Subcutaneous abdominal adipose tissue (tissue), 5 donors: ENCODE data around the gene HMOX2.

ENCODE experiments used
- H3K27ac ChIP-seq: one replicate; pipeline ENCODE4 v1.7.0; 2013; ENCODE audit warnings: low read depth, mild to moderate bottlenecking, inconsistent platforms, low read length, moderate library complexity
- H3K27me3 ChIP-seq, 5 donors: one replicate each; pipeline ENCODE4 v1.7.0; 2013; ENCODE audit warnings: low read length in 5 of 5, inconsistent platforms in 1 of 5; ENCODE audit not compliant: control insufficient read depth in 5 of 5, insufficient read depth in 4 of 5
- H3K36me3 ChIP-seq, 5 donors: one replicate each; pipeline ENCODE4 v1.7.0; 2013; ENCODE audit warnings: low read length in 5 of 5; ENCODE audit not compliant: control insufficient read depth in 5 of 5, insufficient read depth in 5 of 5
- H3K4me1 ChIP-seq, 5 donors: one replicate each; pipeline ENCODE4 v1.7.0; 2013; ENCODE audit warnings: low read length in 5 of 5, mild to moderate bottlenecking in 3 of 5, moderate library complexity in 1 of 5; ENCODE audit not compliant: control insufficient read depth in 5 of 5, insufficient read depth in 5 of 5
- H3K4me3 ChIP-seq, 5 donors: one replicate each; pipeline ENCODE4 v1.7.0; 2013; ENCODE audit warnings: low read length in 5 of 5, low read depth in 1 of 5
- H3K9ac ChIP-seq, 5 donors: one replicate each; pipeline ENCODE4 v1.7.0; 2013; ENCODE audit warnings: low read length in 5 of 5, mild to moderate bottlenecking in 4 of 5, moderate library complexity in 3 of 5
- H3K9me3 ChIP-seq, 5 donors: one replicate each; pipeline ENCODE4 v1.7.0; 2013; ENCODE audit warnings: low read length in 5 of 5; ENCODE audit not compliant: control insufficient read depth in 5 of 5
- donor health status: healthy.
- donor health status: healthy.
- donor health status: healthy.
- donor health status: healthy.
- donor health status: healthy.

Gene HMOX2

GRCh38 chr16:4442371-4442770 is 33.8 kb upstream of the HMOX2 start:
- H3K36me3 ChIP-seq, result peaks cover 11 to 89% (median 77%) of the 10 kb centered on the region in 5 donors
- H3K9me3 ChIP-seq, result no peaks in the 10 kb centered on the region
- H3K9ac ChIP-seq, result no peak overlapping the region
- H3K4me3 ChIP-seq, result no peak overlapping the region
- H3K27me3 ChIP-seq, result no peaks in the 10 kb centered on the region
- H3K4me1 ChIP-seq, result no peaks in the 10 kb centered on the region
- no peak overlapping the region for H3K27ac ChIP-seq

GRCh38 chr16:4443271-4443670 is 32.9 kb upstream of the HMOX2 start:
- H3K27ac ChIP-seq, result no peak overlapping the region
- H3K9ac ChIP-seq, result no peak overlapping the region
- H3K36me3 ChIP-seq, result peaks cover 11 to 89% (median 79%) of the 10 kb centered on the region in 5 donors
- H3K27me3 ChIP-seq, result no peaks in the 10 kb centered on the region
- H3K4me1 ChIP-seq, result no peaks in the 10 kb centered on the region
- H3K9me3 ChIP-seq, result no peaks in the 10 kb centered on the region
- H3K4me3 ChIP-seq, result no peak overlapping the region

- no peak overlapping the region for H3K4me3 ChIP-seq
- peaks cover 11 to 93% (median 85%) of the 10 kb centered on the region in 5 donors for H3K36me3 ChIP-seq
- no peak overlapping the region for H3K9ac ChIP-seq
- no peaks in the 10 kb centered on the region for H3K27me3 ChIP-seq
- no peak overlapping the region for H3K27ac ChIP-seq
- no peaks in the 10 kb centered on the region for H3K9me3 ChIP-seq
- no peaks in the 10 kb centered on the region for H3K4me1 ChIP-seq
Measured at GRCh38 chr16:4443986-4444385, 32.2 kb upstream of the HMOX2 start.

DNA sequence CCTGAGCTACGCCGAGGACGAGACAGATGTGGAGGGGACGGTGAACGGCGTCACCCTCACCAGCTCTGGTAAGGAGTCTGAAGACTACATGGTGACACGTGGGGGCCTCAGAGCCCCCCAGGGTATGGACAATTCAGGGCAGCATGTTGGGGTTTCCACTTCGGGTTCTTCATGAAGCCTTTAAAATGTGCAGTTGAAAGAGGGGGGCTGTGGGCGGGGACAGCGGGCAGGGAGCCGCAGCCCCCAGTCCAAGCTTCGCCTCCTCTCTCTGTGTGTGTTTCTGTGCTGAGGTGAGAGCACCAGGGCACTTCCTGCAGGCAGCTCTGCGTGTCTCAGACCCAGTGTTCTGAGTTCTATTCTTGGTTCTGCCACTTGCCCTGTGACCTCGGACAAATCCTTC is 25.8 kb upstream of the HMOX2 start:
- Histone ChIP-seq H3K4me3 (no peak overlapping the region), H3K27me3 (no peaks in the 10 kb centered on the region), H3K9ac (no peak overlapping the region), H3K4me1 (no peaks in the 10 kb centered on the region), H3K27ac (no peak overlapping the region), H3K9me3 (no peaks in the 10 kb centered on the region), H3K36me3 (peaks cover 0 to 94% (median 78%) of the 10 kb centered on the region in 5 donors)

GRCh38 chr16:4450931-4451519 is 25.2 kb upstream of the HMOX2 start:
- H3K9me3 ChIP-seq, result no peaks in the 10 kb centered on the region
- H3K27me3 ChIP-seq, result no peaks in the 10 kb centered on the region
- H3K9ac ChIP-seq, result no peak overlapping the region
- no peak overlapping the region for H3K4me3 ChIP-seq
- no peak overlapping the region for H3K27ac ChIP-seq
- H3K36me3 ChIP-seq, result peaks cover 0 to 94% (median 79%) of the 10 kb centered on the region in 5 donors
- no peaks in the 10 kb centered on the region for H3K4me1 ChIP-seq

DNA sequence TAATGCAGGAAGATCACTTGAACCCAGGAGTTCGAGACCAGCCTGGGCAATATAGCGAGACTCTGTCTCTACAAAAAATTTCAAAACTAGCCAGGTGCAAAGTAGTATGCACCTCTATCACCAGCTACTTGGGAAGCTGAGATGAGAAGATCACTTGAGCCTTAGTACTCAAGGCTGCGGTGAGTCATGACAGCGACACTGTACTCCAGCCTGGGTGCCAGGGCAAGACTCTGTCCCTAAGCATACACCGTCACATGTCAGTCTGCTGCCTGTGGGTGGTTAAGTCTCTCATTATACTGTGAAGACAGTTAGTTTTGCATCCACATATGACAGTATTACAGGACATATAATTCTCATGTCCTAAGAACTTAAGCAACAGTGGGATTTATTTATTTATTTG is 23.5 kb upstream of the HMOX2 start:
- H3K9ac ChIP-seq, result no peak overlapping the region
- no peak overlapping the region for H3K4me3 ChIP-seq
- peaks cover 0 to 93% (median 80%) of the 10 kb centered on the region in 5 donors for H3K36me3 ChIP-seq
- no peaks in the 10 kb centered on the region for H3K9me3 ChIP-seq
- H3K27ac ChIP-seq, result no peak overlapping the region
- no peaks in the 10 kb centered on the region for H3K27me3 ChIP-seq
- H3K4me1 ChIP-seq, result no peaks in the 10 kb centered on the region

- Histone ChIP-seq H3K4me1 (peaks cover 0 to 8% (median 6%) of the 10 kb centered on the region in 5 donors), H3K4me3 (no peak overlapping the region), H3K9me3 (no peaks in the 10 kb centered on the region), H3K36me3 (peaks cover 0 to 86% (median 66%) of the 10 kb centered on the region in 5 donors), H3K9ac (no peak overlapping the region), H3K27ac (no peak overlapping the region), H3K27me3 (no peaks in the 10 kb centered on the region)
Measured at GRCh38 chr16:4454623-4455022, 21.6 kb upstream of the HMOX2 start.

GRCh38 chr16:4455081-4455480 is 21.1 kb upstream of the HMOX2 start:
- H3K27ac ChIP-seq, result no peak overlapping the region
- no peak overlapping the region for H3K9ac ChIP-seq
- peaks cover 0 to 82% (median 63%) of the 10 kb centered on the region in 5 donors for H3K36me3 ChIP-seq
- H3K4me3 ChIP-seq, result no peak overlapping the region
- peaks cover 0 to 8% (median 6%) of the 10 kb centered on the region in 5 donors for H3K4me1 ChIP-seq
- no peaks in the 10 kb centered on the region for H3K27me3 ChIP-seq
- H3K9me3 ChIP-seq, result no peaks in the 10 kb centered on the region

- Histone ChIP-seq H3K27ac (no peak overlapping the region), H3K9ac (no peak overlapping the region), H3K9me3 (no peaks in the 10 kb centered on the region), H3K4me1 (peaks cover 0 to 8% (median 6%) of the 10 kb centered on the region in 5 donors), H3K27me3 (no peaks in the 10 kb centered on the region), H3K4me3 (no peak overlapping the region), H3K36me3 (peaks cover 0 to 75% (median 55%) of the 10 kb centered on the region in 5 donors)
Measured at GRCh38 chr16:4455951-4456350, 20.2 kb upstream of the HMOX2 start.

- H3K9me3 ChIP-seq, result no peaks in the 10 kb centered on the region
- H3K9ac ChIP-seq, result no peak overlapping the region
- peaks cover 0 to 8% (median 6%) of the 10 kb centered on the region in 5 donors for H3K4me1 ChIP-seq
- H3K36me3 ChIP-seq, result peaks cover 0 to 66% (median 44%) of the 10 kb centered on the region in 5 donors
- H3K27ac ChIP-seq, result no peak overlapping the region
- no peak overlapping the region for H3K4me3 ChIP-seq
- H3K27me3 ChIP-seq, result no peaks in the 10 kb centered on the region
Measured at GRCh38 chr16:4460936-4461249, 15.3 kb upstream of the HMOX2 start.
